ENCODE measurements around the gene CD22.
"Not testable (repeated sequence)": the region's sequence is repeated elsewhere in the genome, so short reads cannot be mapped to it uniquely, and the experiment has no call there.

The CD22 gene

GRCh38 chr19:35328851-35329285 is at the start of gene CD22:
TSS of gene CD22 (plus strand) at chr19:35329187. CDS start at chr19:35332041, 2,854 bp downstream.
- DNase-seq = no peak

GRCh38 chr19:35279374-35279773 is 49.6 kb upstream of the CD22 start:
- no peak for DNase-seq

- peak; percentile 75 for DNase-seq
Measured at GRCh38 chr19:35279985-35280821, 48.8 kb upstream of the CD22 start.

- DNase-seq = no peak
Measured at GRCh38 chr19:35281303-35281702, 47.7 kb upstream of the CD22 start.

- no peak for DNase-seq
Measured at GRCh38 chr19:35284153-35285094, 44.6 kb upstream of the CD22 start.

- no peak for DNase-seq
Measured at GRCh38 chr19:35285095-35285449, 43.9 kb upstream of the CD22 start.

GRCh38 chr19:35285465-35285864 is 43.5 kb upstream of the CD22 start:
- DNase-seq = not testable (repeated sequence)

GRCh38 chr19:35286101-35286500 is 42.9 kb upstream of the CD22 start:
- DNase-seq = not testable (repeated sequence)

GRCh38 chr19:35287713-35288112 is 41.3 kb upstream of the CD22 start:
- DNase-seq = no peak

- no peak for DNase-seq
Measured at GRCh38 chr19:35288331-35288730, 40.7 kb upstream of the CD22 start.

- no peak for DNase-seq
Measured at GRCh38 chr19:35288906-35289305, 40.1 kb upstream of the CD22 start.

GRCh38 chr19:35290381-35291127 is 38.4 kb upstream of the CD22 start:
- no peak for DNase-seq

GRCh38 chr19:35291259-35291658 is 37.7 kb upstream of the CD22 start:
- DNase-seq = no peak

GRCh38 chr19:35291916-35292315 is 37.1 kb upstream of the CD22 start, which contains the start of gene MAG:
TSS of gene MAG (plus strand) at chr19:35292161. CDS start at chr19:35295409, 3,248 bp downstream.
- no peak for DNase-seq

GRCh38 chr19:35292421-35293362 is 36.3 kb upstream of the CD22 start:
- peak; percentile 41 for DNase-seq

- no peak for DNase-seq
Measured at GRCh38 chr19:35293363-35293739, 35.6 kb upstream of the CD22 start.

GRCh38 chr19:35293808-35294207 is 35.2 kb upstream of the CD22 start:
- no peak for DNase-seq

GRCh38 chr19:35294328-35294727 is 34.7 kb upstream of the CD22 start:
- DNase-seq = no peak

GRCh38 chr19:35294859-35295791 is 33.9 kb upstream of the CD22 start:
- no peak for DNase-seq

GRCh38 chr19:35295792-35296462 is 33.1 kb upstream of the CD22 start:
- DNase-seq = no peak

Measured in DMS79 treated with DMSO at 0.1 percent for 48 hours (cell line).